GM21619 (cell line): ENCODE results near the gene GRIK2.

Experiments used
- ATAC-seq: cut with Tn5 transposase; IDR thresholded peaks from one replicate; pipeline ENCODE4 v1.9.1; 2021; ENCODE audit not compliant: unreplicated experiment

GRIK2 gene

GRCh38 chr6:101454106-101454676 is 60.7 kb downstream of the GRIK2 start:
- no peak for ATAC-seq

GRCh38 chr6:101458336-101458735 is 64.8 kb downstream of the GRIK2 start:
- no peak for ATAC-seq

- ATAC-seq = no peak
Observed at GRCh38 chr6:101458826-101459225, 65.3 kb downstream of the GRIK2 start.

- no peak for ATAC-seq
Observed at GRCh38 chr6:101462576-101462975, 69.1 kb downstream of the GRIK2 start.

DNA sequence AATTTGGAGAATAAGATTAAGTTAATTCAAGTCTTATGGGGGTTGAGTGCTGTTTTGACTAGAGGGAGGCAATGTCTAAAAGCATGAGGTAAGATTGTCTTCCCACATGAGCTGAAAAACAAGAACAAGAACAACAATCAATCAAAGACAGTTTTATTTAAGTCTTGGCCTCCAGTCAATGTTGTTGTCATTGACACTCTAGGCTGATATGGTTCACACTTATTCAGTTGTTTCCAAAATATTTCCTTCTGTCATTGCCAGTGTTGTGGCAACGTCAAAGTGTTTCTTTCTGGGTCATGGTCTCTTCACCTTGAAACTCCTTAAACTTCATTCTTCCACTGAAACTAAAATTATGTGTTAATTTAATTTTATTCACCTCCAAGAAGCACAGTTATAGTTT is 72.4 kb downstream of the GRIK2 start:
- ATAC-seq = no peak

- ATAC-seq = no peak
Observed at GRCh38 chr6:101477436-101477835, 83.9 kb downstream of the GRIK2 start.

GRCh38 chr6:101478891-101479290 is 85.4 kb downstream of the GRIK2 start:
- ATAC-seq = no peak

DNA sequence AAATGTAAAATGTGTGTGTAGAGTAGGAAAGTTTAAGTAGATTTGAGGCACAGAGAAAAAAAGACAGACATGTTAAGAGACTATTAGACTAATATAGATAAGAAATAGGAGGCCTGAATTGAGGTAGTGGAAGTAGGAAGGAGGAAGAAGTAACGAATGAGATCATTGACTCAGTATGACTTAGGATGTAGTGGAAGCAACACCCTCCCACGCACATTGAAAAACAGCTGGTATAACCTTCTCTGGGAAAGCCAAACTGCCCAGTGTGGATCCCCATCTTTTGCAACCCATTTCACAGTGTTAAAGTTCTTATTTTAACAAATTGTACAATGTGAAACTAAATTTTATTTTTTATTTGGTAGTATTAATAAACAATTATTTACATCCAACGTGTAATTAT is 89.1 kb downstream of the GRIK2 start:
- ATAC-seq = no peak

DNA sequence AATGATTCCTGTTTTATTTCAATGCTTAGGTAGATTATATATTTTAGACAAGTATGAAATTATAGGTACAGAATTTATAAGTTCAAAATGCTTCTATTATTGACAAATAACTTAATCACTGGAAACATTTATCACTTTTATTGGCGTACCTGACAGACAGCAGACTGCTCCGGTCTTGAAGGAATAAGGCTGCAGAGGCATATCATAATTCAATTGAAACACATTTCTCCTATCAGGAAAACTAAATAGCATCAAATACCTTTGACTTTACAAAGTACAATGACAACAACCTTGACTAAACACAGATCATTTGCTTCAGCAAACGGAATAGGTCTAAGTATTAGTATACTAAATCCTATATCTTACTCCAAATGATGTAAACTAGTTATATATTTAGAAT is 91.3 kb downstream of the GRIK2 start:
- ATAC-seq = no peak

DNA sequence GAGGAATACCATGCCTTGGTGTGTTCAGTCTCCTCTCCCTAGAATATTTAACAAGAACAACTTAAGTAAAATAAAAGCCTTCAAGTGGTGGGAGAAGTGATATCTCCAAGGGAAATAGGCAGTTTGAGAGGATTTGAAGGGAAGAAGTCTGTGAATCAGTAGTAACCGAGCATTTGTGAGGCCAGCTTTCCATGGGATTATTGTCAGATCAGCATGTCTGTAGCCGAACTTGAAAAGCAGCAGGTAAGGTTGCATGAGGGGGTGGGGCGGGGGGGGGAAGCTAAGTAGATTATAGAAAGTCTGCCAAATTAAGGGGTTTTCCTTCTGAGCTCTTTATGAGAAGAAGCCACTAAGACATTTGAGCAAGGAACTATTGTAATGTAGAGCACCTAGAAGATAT is 92.6 kb downstream of the GRIK2 start:
- ATAC-seq = no peak

GRCh38 chr6:101486726-101487125 is 93.2 kb downstream of the GRIK2 start:
- no peak for ATAC-seq

GRCh38 chr6:101489456-101489855 is 95.9 kb downstream of the GRIK2 start:
- ATAC-seq = no peak

GRCh38 chr6:101490857-101491256 is 97.3 kb downstream of the GRIK2 start:
- ATAC-seq = no peak

- ATAC-seq = no peak
Observed at GRCh38 chr6:101502818-101503217, 109.3 kb downstream of the GRIK2 start.

DNA sequence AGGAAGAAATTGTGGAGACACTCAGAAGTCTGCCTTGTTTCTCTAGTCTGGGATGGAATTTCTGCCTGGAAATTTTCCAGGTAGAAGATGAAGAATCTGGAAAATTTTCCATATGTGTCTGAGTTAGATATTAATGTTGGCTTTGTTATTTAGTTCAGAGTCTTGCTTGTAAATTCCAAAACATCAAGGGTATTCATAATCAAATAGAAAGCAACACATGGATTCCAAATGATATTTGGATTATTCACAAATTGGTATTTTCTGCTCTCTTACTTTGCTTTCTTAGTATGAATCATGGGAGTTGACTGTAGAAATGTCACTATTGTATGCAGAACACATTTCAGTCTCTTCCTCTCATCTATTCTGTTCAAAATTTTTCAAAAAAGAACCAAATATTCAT is 116.0 kb downstream of the GRIK2 start:
- ATAC-seq = no peak

- ATAC-seq = no peak
Observed at GRCh38 chr6:101513181-101513580, 119.7 kb downstream of the GRIK2 start.

- no peak for ATAC-seq
Observed at GRCh38 chr6:101516578-101516977, 123.1 kb downstream of the GRIK2 start.

DNA sequence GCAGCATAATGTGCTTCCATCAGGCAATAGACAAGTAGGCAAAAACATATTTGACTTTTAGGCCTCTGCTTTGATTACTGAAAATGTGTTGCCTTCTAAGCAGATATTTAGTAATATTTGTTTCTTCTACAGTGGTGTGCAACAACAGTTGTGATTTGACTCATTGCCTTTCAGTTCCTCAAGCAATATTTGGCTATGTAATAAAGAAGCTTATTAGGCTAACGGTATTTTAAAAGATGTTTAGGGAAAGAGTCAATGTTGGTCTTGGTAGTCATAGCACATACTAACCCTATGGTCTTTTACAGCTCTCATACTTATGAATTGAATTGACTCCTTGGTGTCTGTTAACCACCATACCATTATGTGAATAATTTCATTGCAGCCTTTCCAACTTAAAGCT is 124.1 kb downstream of the GRIK2 start:
- no peak for ATAC-seq

GRCh38 chr6:101522254-101522653 is 128.7 kb downstream of the GRIK2 start:
- ATAC-seq = no peak

- ATAC-seq = no peak
Observed at GRCh38 chr6:101527467-101527866, 134.0 kb downstream of the GRIK2 start.

DNA sequence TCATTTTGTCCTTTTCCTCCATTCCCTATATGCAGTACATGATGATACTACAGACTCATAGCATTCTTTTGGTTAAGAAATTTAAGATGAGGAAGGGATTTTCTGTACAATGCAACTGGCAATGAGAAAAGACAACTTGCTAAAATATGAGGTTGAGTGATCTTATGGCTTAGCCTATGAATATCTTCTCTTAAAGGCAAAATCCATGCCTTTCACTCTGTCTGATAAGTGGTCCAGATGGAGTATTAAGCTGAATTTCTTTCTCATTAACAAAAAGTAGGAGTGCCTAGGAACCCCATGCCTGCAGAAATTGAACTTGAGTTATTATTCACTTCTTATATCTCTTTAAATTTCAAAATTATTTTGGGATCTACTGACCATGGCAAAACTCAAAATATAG is 135.3 kb downstream of the GRIK2 start:
- no peak for ATAC-seq

DNA sequence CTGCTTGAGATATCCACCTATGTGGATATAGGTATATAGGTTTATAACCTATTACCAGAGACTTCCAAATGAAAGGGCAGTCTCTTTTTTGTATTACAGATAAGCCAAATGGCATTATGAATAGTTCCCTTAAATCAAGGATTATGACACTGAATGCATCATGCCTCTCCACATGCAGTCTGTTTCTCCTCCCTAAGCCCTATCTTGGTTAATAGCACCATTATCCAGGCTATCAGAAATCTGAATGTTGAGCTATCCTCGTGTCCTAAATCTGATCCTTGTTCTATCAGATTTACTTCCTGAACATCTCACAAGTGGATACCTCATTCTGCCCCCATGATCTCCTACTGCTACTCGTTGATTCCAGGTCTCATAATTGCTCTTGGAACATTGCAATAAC is 138.0 kb downstream of the GRIK2 start:
- ATAC-seq = no peak

GRCh38 chr6:101534386-101534785 is 140.9 kb downstream of the GRIK2 start:
- no peak for ATAC-seq

- no peak for ATAC-seq
Observed at GRCh38 chr6:101534821-101535220, 141.3 kb downstream of the GRIK2 start.
